EH (cell line): Measurements from ENCODE around the gene KERA.

Experiments used
- DNase-seq: peaks from one replicate; pipeline ENCODE4 v3.0.0-alpha.2; 2015; ENCODE audit warnings: low read depth

Gene KERA

DNA sequence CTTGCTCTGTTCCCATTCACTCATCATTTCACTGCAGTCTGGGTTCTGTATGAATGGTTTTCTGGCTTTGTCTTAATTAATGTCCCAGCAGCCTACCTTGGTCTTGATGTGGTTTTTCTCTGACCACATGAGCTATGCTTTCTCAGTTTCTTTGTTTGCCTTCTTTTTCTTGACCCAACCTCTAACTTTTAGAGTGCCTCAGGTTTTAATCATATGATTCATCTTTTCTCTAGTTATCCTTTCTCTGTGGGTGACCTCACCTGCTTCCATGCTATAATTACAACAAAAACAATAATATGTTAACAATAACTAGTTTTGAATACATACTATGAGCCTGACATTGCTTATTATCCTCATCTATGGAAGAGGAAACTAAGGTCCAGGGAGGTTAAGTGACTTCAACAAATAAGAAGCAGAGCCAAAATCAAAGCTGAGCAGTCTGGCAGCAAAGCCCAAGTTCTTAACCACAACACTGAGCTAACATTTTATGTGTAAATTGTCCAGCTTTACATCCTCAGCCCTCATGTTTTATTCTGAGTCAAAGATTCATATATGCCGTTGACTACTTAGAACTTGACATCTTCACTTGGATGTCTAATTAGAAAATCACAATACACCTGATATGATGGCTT lies 48.4 kb downstream of the KERA start:
- peak; percentile 7 for DNase-seq

DNA sequence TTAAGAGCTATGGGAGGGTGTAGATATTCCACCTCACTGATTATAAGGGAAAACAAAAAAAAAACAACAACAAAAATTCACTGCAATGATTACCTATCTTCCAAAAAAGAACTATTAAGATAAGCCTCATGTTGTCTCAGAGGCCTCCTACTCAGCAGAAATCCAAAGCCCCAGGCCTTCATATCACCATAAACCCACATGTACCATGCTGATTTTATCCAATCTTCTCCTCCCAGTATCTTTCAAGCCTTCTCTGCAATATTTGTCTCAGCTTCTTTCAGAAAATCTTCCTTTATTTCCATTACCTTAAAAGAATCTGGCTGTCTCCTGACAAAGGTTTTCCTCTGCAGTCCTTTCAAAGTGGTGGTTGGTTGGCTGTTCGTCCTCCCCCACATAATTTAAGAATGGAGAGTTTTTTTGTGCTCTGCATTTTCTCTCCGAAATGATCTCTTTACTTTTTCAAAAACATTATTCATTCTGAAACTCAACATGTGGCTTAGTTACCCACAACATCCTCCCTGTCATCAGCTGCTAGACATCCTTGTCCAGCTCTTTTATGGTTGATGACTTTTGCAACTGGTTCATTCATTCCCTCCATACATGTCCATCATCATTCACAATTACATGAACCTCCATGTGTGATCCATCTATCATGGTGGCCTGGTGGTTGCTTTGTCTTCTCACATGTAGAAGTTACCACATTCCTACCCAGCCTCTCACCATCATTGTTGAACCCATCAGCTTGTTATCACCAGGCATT lies 50.1 kb downstream of the KERA start:
- DNase-seq: no peak

DNA sequence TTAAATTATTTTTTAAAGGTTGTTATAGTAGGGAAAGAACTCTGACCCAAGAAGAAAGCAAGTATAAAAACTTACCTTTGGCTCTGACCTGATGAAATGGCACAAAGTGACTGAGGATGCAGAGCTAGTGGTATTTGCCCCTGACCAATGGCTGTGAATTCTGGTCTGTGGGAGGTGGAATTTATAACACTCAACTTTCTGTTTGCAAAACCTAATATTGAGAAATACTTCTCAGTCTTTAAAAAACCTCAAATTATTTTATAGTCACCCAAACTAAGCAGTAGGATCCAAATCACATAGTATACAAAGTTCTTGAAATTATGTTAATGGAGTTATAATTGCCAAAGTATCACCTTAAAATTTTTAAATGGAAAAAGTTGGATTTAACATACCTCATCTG lies 53.0 kb downstream of the KERA start, which contains the start of gene EPYC:
EPYC (minus strand) TSS at position 101 of the 400 bp plus-strand sequence. CDS start 2,407 bp downstream, outside the sequence.
- no peak for DNase-seq

DNA sequence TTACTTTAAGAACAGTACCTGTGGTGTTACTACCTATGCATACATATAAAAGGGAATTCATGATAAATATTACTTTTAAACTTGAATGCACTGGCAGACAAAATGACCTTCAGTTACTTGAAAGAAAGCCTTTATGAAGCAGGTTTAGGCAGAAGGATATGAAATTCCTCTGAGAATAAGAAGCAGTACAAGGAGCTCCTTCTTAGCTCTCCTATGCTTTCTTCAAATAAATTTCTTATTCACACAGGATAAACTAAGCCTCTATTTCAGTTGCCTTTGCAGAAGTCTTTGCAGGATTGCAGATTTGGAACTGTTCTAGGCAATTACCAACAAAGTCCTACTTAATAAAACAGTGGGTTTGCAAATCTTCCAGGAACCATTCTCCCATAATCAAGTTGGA lies 54.1 kb downstream of the KERA start:
- DNase-seq: no peak

DNA sequence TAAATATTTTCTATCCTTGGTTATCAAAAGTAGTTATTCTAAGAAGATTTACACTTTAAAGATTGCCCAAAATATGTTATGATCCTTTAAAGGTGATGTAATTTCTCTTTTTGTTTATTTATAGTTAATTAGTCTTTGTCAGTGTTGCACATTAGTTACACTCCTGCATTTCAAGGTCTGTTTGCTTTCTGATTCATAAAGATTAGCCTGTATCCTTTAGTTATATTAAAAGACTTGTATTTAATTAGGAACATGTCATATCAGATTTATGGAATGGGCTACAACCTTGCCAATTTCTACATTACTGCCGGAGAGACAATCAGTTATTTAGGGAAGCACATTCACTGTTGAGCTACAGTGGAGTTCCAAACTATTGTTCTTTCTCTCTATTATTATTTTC lies 56.5 kb downstream of the KERA start:
- no peak for DNase-seq
